K562 (cell line): ENCODE measurements around the gene SAFB. TPM values are rescaled to one million over a fixed set of nuclear protein-coding genes. Genes with fewer than 3 reads are reported as not detected.
A peak's percentile ranks its signal among the peaks of the same experiment; 100 is the strongest.

Experiments used
- HDAC2 ChIP-seq: fragments of 450-650 bp; IDR thresholded peaks from 2 replicates; pipeline ENCODE4 v1.6.1; 2016; ENCODE audit warnings: mild to moderate bottlenecking
- L3MBTL2 ChIP-seq: fragments of 450-650 bp; IDR thresholded peaks from 2 replicates; pipeline ENCODE4 v1.6.1; 2016; ENCODE audit warnings: mild to moderate bottlenecking, moderate library complexity
- MCM3 ChIP-seq: fragments of 450-650 bp; IDR thresholded peaks from 2 replicates; pipeline ENCODE4 v1.6.1; 2016
- MECOM ChIP-seq: fragments of 250-450 bp; sonication (Bioruptor Pico); IDR thresholded peaks from 2 replicates; pipeline ENCODE4 v1.8.0; 2022; ENCODE audit warnings: inconsistent platforms
- NBN ChIP-seq: fragments of 450-650 bp; IDR thresholded peaks from 2 replicates; pipeline ENCODE4 v1.6.1; 2016; ENCODE audit warnings: low read depth, mild to moderate bottlenecking
- NFE2 ChIP-seq: IDR thresholded peaks from 2 replicates; pipeline ENCODE4 v1.6.1; 2014; ENCODE audit warnings: antibody characterized with exemption, low read depth
- NONO ChIP-seq, 2 experiments: fragments of 200-400 bp in 1 of 2; fragments of 450-650 bp in 1 of 2; formaldehyde crosslinking in 1 of 2; IDR thresholded peaks; 2 replicates each; pipeline ENCODE4 v1.6.1; 2017; ENCODE audit warnings: low read depth in 2 of 2, mild to moderate bottlenecking in 2 of 2, moderate library complexity in 2 of 2, low read length in 1 of 2
- PCBP1 ChIP-seq: fragments of 200-400 bp; formaldehyde crosslinking; IDR thresholded peaks from 2 replicates; pipeline ENCODE4 v1.6.1; 2018; ENCODE audit warnings: mild to moderate bottlenecking, low read depth, low read length; ENCODE audit not compliant: poor library complexity, severe bottlenecking
- PPARD ChIP-seq: fragments of 250-450 bp; sonication (Bioruptor Pico); IDR thresholded peaks from 2 replicates; pipeline ENCODE4 v1.8.0; 2022; ENCODE audit warnings: inconsistent platforms, mild to moderate bottlenecking, moderate library complexity
- RFX5 ChIP-seq: IDR thresholded peaks from 2 replicates; pipeline ENCODE4 v1.6.1; 2011; ENCODE audit warnings: low read depth, mild to moderate bottlenecking, improper control_type of control experiment, low read length
- RNF2 ChIP-seq: sonication (generic); IDR thresholded peaks from 2 replicates; pipeline ENCODE4 v1.6.1; 2016
- SETDB1 ChIP-seq: IDR thresholded peaks from one replicate; pipeline ENCODE4 v1.6.1; 2012; ENCODE audit warnings: low read length, control low read depth, inconsistent platforms
- SMAD1 ChIP-seq: fragments of 150-350 bp; IDR thresholded peaks from 2 replicates; pipeline ENCODE4 v1.6.1; 2014; ENCODE audit warnings: low read length, low read depth; ENCODE audit not compliant: partially characterized antibody
- ZFP36 ChIP-seq: fragments of 150-350 bp; IDR thresholded peaks from 2 replicates; pipeline ENCODE4 v1.6.1; 2018; ENCODE audit warnings: low read length, low read depth; ENCODE audit not compliant: partially characterized antibody
- ZFPM2 ChIP-seq: fragments of 250-450 bp; sonication (Bioruptor Pico); IDR thresholded peaks from 2 replicates; pipeline ENCODE4 v1.5.1; 2022; ENCODE audit warnings: mild to moderate bottlenecking
- ZKSCAN1 ChIP-seq: fragments of 150-350 bp; IDR thresholded peaks from 2 replicates; pipeline ENCODE4 v1.6.1; 2016; ENCODE audit warnings: low read depth, low read length
- ZNF12 ChIP-seq: sonication (generic); formaldehyde crosslinking; IDR thresholded peaks from 2 replicates; pipeline ENCODE4 v1.4.0; 2020; ENCODE audit warnings: mild to moderate bottlenecking, missing genetic modification reagents
- ZNF644 ChIP-seq: fragments of 200-800 bp; sonication (Bioruptor generic); IDR thresholded peaks from 2 replicates; pipeline ENCODE4 v1.6.1; 2016; ENCODE audit warnings: low read depth, missing genetic modification characterization, missing compliant biosample characterization
- ZNF830 ChIP-seq: fragments of 250-450 bp; sonication (Bioruptor Pico); IDR thresholded peaks from 2 replicates; pipeline ENCODE4 v1.5.0; 2021; ENCODE audit warnings: mild to moderate bottlenecking
- polyA plus RNA-seq, 8 experiments: library from polyadenylated mRNA; depleted of rRNA in 4 of 8; stranded (reverse) in 5 of 8; unstranded in 3 of 8; fragments of >200 nt; fragmentation: Nextera tagmentation in 2 of 8; fragmentation: Illumina TruSeq in 1 of 8; extraction: Ambion mirVana in 2 of 8; extraction: Trizol in 1 of 8; gene quantifications; 2 replicates each; pipeline versions ENCODE4 v1.2.1 to v1.2.3, GENCODE V29; 2011 to 2014; ENCODE audit warnings: inconsistent platforms in 1 of 8, missing spikeins in 1 of 8
- total RNA-seq, 7 experiments: library from RNA; depleted of rRNA in 6 of 7; stranded (reverse); fragments of >200 nt in 6 of 7; fragmentation: Illumina TruSeq in 2 of 7; extraction: Trizol in 2 of 7; gene quantifications; 2 replicates each; pipeline versions ENCODE4 v1.2.1 to v1.2.3, GENCODE V29; 2011 to 2021; ENCODE audit warnings: low replicate concordance in 1 of 7
- TF ChIP-seq, protein P1 (sequence below): sonication (generic); formaldehyde crosslinking; IDR thresholded peaks from 2 replicates; pipeline ENCODE4 v1.8.1; 2023; ENCODE audit warnings: mild to moderate bottlenecking, missing genetic modification reagents
- TF ChIP-seq, protein P2 (sequence below): sonication (generic); formaldehyde crosslinking; IDR thresholded peaks from 2 replicates; pipeline ENCODE4 v1.8.0; 2022; ENCODE audit warnings: missing genetic modification reagents, mild to moderate bottlenecking, moderate library complexity, borderline replicate concordance
- TF ChIP-seq, protein P3 (sequence below): fragments of 450-650 bp; conservative IDR thresholded peaks from 2 replicates; pipeline ENCODE4 v1.6.1; 2016; ENCODE audit warnings: missing genetic modification characterization, low read depth, mild to moderate bottlenecking, control low read depth, missing compliant biosample characterization
- TF ChIP-seq, protein P4 (sequence below): fragments of 250-450 bp; sonication (Bioruptor Pico); IDR thresholded peaks from 2 replicates; pipeline ENCODE4 v1.8.0; 2021; ENCODE audit warnings: mild to moderate bottlenecking, moderate library complexity

The SAFB gene
- total and polyA plus RNA-seq, 9 of the 15 experiments (the other 6 are each of a cell fraction or from before 2014, with no cell fraction given): 1.1 to 151 (median 83.1) TPM

DNA sequence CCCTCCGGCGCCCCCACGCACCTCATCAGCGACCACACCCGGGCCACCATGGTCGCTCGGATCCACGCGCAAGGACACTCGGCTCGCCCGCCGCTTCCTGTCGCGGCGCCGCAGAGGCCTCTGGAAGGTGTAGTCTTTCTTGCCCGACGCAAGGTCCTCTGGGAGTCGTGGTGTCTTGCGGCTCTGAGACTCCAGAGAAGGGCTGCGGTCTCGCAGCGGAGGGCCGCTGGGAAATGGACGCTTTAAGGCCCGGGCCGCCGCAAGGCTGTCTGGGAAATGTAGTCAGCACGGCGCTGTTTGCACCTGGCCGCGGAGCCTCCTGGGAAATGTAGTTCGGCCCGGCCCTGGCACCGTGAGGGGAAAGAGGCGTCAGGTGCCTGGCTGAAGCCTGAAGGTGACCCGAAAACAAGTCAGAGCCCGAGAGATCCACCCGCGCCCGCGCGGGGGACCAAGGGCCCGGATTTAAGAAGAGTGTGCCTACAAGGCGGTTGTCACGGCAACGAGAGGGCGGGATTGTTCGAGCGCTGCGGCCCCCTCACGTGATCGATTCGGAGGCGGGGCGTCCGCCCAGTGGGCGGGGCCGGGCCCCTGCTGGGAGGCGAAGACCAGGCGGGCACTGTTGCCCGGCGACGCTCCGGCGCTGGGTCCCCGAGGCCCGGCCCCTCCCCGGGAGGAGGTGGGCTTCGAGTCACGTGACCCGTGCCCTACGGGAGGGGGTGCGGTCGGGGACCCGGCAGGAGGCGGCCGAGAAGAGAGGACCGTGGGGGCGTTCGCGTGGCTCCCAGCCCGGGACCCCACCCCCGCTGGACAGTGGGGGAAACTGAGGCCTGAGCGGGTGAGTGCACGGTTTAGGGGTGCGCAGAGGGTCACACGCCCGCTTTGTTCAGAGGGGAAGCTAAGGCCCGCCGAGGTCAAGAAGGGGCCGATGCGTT is 57.8 kb downstream of the SAFB start, which contains the start of the genes HSD11B1L and MICOS13 (continued):
- TF ChIP-seq SETDB1 (no peak), ZFPM2 (CRISPR knock-in tag) (no peak), ZNF12 (CRISPR knock-in tag) (no peak), NONO (IDR thresholded peaks at IDR 0.05; ENCODE audit: low read depth in 2 of 2, low read length in 1 of 2) (0 out of 4 replicates have a peak, but pooled peaks of 1 of the 2 experiments have one; percentile 31), ZNF830 (no peak), ZNF644 (peak; percentile 96), PPARD (CRISPR knock-in tag) (no peak), SMAD1 (no peak), HDAC2 (no peak), PCBP1 (peak; percentile 14), RNF2 (peak; percentile 63; the same call in 1 of the 2 replicates), ZFP36 (no peak), RFX5 (no peak), MCM3 (no peak), NFE2 (no peak), NBN (no peak), L3MBTL2 (peak; percentile 71), MECOM (CRISPR knock-in tag) (no peak), ZKSCAN1 (no peak)
- TF ChIP-seq, protein P1, sequence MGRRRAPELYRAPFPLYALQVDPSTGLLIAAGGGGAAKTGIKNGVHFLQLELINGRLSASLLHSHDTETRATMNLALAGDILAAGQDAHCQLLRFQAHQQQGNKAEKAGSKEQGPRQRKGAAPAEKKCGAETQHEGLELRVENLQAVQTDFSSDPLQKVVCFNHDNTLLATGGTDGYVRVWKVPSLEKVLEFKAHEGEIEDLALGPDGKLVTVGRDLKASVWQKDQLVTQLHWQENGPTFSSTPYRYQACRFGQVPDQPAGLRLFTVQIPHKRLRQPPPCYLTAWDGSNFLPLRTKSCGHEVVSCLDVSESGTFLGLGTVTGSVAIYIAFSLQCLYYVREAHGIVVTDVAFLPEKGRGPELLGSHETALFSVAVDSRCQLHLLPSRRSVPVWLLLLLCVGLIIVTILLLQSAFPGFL (CRISPR knock-in tag): no peak
- TF ChIP-seq, protein P2, sequence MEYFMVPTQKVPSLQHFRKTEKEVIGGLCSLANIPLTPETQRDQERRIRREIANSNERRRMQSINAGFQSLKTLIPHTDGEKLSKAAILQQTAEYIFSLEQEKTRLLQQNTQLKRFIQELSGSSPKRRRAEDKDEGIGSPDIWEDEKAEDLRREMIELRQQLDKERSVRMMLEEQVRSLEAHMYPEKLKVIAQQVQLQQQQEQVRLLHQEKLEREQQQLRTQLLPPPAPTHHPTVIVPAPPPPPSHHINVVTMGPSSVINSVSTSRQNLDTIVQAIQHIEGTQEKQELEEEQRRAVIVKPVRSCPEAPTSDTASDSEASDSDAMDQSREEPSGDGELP (CRISPR knock-in tag): peak; percentile 92
- TF ChIP-seq, protein P3, sequence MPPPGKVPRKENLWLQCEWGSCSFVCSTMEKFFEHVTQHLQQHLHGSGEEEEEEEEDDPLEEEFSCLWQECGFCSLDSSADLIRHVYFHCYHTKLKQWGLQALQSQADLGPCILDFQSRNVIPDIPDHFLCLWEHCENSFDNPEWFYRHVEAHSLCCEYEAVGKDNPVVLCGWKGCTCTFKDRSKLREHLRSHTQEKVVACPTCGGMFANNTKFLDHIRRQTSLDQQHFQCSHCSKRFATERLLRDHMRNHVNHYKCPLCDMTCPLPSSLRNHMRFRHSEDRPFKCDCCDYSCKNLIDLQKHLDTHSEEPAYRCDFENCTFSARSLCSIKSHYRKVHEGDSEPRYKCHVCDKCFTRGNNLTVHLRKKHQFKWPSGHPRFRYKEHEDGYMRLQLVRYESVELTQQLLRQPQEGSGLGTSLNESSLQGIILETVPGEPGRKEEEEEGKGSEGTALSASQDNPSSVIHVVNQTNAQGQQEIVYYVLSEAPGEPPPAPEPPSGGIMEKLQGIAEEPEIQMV: no peak
- TF ChIP-seq, protein P4, sequence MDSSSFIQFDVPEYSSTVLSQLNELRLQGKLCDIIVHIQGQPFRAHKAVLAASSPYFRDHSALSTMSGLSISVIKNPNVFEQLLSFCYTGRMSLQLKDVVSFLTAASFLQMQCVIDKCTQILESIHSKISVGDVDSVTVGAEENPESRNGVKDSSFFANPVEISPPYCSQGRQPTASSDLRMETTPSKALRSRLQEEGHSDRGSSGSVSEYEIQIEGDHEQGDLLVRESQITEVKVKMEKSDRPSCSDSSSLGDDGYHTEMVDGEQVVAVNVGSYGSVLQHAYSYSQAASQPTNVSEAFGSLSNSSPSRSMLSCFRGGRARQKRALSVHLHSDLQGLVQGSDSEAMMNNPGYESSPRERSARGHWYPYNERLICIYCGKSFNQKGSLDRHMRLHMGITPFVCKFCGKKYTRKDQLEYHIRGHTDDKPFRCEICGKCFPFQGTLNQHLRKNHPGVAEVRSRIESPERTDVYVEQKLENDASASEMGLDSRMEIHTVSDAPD: no peak
